Stomach (tissue), 4 donors: ENCODE results near the gene SVIL.

Source experiments
- CTCF ChIP-seq, 7 experiments: fragments of 450-650 bp in 4 of 7; fragments of 200-600 bp in 3 of 7; sonication (generic) in 3 of 7; IDR thresholded peaks; one replicate each; pipeline ENCODE4 v1.5.1; 2016 to 2019; ENCODE audit warnings: antibody characterized with exemption in 7 of 7, control low read depth in 2 of 7, mild to moderate bottlenecking in 1 of 7
- EP300 ChIP-seq: sonication (generic); formaldehyde crosslinking; IDR thresholded peaks from one replicate; pipeline ENCODE4 v1.6.1; 2017; ENCODE audit warnings: antibody characterized with exemption
- POLR2A ChIP-seq, 4 donors: fragments of 450-650 bp; IDR thresholded peaks; one replicate each; pipeline ENCODE4 v1.6.1; 2016; ENCODE audit warnings: antibody characterized with exemption in 4 of 4, control low read depth in 2 of 4, mild to moderate bottlenecking in 1 of 4, moderate library complexity in 1 of 4
- POLR2AphosphoS5 ChIP-seq, 3 donors: sonication (generic); formaldehyde crosslinking; IDR thresholded peaks; one replicate each; pipeline ENCODE4 v1.6.1; 2016; ENCODE audit warnings: antibody characterized with exemption in 3 of 3

- TF ChIP-seq CTCF (IDR thresholded peaks at IDR 0.05) (no peak), POLR2A (IDR thresholded peaks at IDR 0.05) (no peak), POLR2AphosphoS5 (IDR thresholded peaks at IDR 0.05) (no peak), EP300 (no peak)
Measured at GRCh38 chr10:29446327-29446726, 188.4 kb downstream of the SVIL start.
